Kidney capillary endothelial cell (primary cell): ENCODE data around the gene LAMC2.

Experiments used
- DNase-seq: peaks from one replicate; pipeline ENCODE4 v3.0.0-alpha.2; 2018; ENCODE audit warnings: low spot score

Gene LAMC2

DNA sequence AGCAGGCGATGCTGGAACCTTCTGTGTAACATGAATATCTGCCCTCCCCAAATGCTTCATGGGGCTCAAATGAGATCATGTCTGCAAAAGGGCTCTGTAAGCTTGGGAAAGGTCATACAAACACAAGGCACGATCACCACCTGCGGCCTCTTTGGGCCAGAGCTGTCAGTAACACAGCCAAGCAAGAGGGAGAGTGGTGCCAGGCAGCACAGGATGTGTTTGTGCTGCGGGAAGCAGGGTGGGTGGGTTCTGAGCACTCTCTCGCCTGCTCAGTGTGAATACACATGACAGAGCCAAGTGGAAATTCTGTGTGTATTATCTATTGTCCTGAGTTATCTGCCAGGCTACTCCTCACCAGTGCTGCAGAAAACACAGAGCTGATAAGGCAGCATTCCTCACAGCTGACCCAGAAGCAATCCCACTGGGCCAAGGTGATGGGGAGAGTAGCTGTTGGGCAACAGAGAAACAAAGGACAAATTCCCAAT is 101.2 kb downstream of the LAMC2 start:
- DNase-seq, result no peak

DNA sequence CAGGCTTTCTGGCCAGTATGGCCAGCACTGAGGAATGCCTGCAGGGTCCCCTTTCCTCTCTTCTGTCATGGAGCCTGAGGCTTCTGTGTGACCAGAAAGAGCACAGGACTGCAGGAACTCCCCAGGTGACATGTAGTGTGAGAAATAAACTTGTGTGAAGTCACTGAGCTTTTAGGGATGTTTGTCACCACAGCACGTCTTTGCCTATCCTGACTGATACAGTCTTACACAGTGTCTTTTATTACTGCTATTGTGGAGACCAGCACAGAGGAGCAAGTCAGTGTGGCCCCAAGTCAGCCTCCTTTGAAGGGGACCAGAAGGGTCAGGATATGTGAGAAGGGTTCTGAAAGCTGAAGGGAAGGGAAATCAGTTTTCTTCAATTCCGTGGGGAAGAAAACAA is 102.5 kb downstream of the LAMC2 start:
- DNase-seq, result no peak

DNA sequence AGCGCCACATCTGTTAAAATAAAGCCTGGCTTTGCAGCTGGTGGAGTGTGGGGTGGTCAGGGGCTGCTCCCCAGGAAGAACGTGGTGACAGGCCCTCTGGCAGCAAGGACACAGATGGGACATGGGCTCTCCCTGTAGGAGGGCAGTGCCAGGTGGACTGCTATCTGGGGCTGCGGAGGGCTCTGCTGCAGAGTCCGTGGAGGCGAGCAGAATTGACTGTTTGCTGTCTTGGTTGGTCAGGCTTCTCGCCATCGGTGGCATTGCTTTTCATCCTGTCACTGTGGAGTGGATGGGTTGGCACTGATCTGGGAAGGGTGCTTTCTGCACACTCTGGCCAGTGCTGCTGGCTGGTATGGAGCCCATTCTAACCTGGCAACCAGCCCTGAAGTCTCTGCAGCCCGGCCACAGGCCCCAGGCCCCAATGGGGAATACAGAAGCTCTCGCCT is 103.0 kb downstream of the LAMC2 start:
- DNase-seq, result no peak

DNA sequence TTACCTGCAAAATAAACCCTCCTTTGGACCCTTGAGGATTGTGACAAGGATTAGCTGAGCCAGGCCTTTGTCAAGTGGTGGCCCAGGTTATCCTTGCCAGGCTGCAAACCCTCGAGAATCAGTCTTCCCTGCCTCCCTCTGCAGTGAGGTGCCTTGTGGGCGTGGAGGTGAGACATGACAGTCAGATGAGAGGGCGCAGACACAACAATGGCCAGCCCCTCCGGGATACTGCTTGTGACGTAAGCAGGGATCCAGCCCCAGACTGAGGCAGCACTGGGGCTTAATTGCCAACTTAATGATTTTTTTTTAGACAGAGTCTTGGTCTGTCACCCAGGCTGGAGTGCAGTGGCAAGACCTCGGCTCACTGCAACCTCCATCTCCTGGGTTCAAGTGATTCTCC is 104.6 kb downstream of the LAMC2 start:
- no peak for DNase-seq

DNA sequence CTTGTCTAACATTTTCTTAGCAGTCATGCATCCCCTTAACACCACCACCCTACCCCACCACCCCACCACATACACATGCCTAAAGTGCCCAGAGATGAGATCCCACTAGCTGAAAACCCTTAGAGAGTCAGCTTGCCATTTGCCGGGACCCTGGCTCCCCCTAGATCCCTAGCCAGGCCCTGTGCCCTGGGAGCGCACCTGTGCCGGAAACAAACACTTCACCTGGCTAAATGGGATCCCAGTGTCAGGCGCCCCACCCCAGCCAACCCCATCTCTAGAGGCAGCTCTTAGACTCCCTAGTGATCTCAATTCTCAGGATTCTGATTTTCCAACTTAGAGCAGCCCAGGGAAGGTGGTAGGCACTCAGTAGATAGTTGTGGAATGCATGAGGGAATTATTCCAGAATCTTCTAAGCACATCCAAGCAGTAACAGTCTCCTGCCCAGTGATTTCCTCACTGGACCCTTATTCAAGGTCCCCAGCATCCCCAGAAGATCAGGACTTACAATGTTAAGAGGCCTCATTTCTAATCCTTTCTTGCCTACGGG is 105.2 kb downstream of the LAMC2 start:
- DNase-seq, result no peak

DNA sequence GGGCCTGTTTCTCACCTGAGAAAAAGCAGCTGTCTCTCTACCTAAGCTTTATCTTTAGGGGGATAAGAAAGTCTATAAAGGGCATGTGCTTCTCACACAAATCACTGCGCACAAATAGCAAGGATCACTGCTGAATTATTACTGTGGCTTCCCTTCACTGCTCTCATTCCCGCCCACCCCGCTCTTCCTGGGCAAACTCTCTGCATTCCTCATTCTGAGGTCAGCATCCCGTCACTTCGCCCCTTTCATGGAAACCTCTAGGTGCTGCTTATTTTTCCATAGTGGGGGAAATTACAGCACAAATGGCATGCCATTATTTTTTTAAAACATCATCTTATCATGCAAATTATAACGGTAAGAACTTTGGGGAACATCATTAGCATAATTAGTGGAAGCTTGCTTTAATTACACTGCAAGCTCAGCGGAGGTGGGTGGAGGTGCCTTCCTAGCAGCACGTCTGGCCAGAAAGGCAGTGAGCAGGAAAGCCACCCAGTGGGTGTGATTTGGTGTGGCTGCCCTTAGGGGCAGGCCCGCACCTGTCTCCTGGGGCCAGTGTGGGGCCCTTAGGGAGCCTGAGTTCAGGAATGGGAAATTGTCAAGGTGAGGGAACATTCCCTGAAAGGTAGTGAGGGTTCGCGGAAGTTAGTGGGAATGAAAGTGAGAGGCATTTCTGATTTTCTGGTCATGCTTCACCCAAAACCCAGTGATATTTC is 105.9 kb downstream of the LAMC2 start:
- DNase-seq, result peak; percentile 42

DNA sequence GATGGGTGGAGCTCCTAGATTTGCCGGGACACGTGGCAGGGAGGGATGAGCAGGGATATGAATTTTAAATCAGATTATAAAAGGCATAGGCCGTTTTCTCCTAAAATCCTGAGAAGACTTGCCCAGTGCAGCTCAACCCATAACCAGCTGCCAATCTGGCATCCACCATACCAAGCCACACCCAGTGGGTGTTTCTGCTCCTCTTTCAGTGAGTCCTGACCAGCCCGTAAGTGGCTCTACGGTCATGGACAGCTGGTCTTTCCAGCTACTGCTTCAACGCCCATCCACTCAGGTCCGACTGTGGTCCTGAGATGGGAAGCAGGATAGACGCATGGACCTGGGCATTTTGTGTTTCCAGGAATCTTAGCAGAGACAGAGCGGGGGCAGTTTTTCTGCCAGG is 107.2 kb downstream of the LAMC2 start:
- DNase-seq, result no peak

DNA sequence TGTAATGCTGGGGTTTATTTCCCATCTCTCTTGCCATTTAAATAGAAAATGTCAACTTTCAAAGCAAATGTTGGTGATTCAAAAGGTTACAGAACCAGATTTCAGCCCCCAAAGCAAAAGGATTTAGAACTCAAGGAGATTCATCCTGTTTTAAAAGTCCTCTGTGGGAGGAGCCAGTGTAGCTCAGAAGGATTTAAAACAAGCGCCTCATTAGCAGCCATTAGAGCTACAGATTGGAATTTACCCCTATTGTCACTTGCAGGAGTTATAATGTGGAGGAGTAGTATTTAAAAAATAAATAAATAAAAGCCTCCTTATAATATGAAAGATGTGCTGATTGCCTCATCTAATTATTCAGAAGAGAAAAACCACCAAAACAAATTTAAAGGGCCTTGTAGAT is 107.8 kb downstream of the LAMC2 start:
- no peak for DNase-seq
